PC-9 (cell line): ENCODE measurements around the gene SKIC3.

Experiments
- CTCF ChIP-seq: fragments of 200-600 bp; sonication (generic); conservative IDR thresholded peaks from 2 replicates; pipeline ENCODE4 v1.6.1; 2017; ENCODE audit warnings: mixed run types, antibody characterized with exemption, mild to moderate bottlenecking, moderate library complexity
- EZH2 ChIP-seq: fragments of 200-600 bp; sonication (generic); IDR thresholded peaks from 2 replicates; pipeline ENCODE4 v1.8.0; 2017; ENCODE audit warnings: antibody characterized with exemption, low read depth

GRCh38 chr5:95533761-95534160, 21.0 kb downstream of the SKIC3 start:
- no peak for TF ChIP-seq CTCF
- TF ChIP-seq EZH2, result no peak
